Suprapubic skin (tissue), 4 donors: ENCODE results near the gene CUL5. TPM values are rescaled to one million over a fixed set of nuclear protein-coding genes. Genes with fewer than 3 reads are reported as not detected.
"Not testable (repeated sequence)": the region's sequence is repeated elsewhere in the genome, so short reads cannot be mapped to it uniquely, and the experiment has no call there.

Source experiments
- DNase-seq, 2 donors: peaks; one replicate each; pipeline ENCODE4 v3.0.0-alpha.2; 2019; ENCODE audit warnings: low spot score in 2 of 2
- H3K27ac ChIP-seq: fragments of 200-600 bp; sonication (generic); one replicate; pipeline ENCODE4 v1.5.1; 2019
- H3K27me3 ChIP-seq: fragments of 200-600 bp; sonication (generic); one replicate; pipeline ENCODE4 v1.5.1; 2019
- H3K36me3 ChIP-seq: fragments of 200-600 bp; sonication (generic); one replicate; pipeline ENCODE4 v1.5.1; 2019
- H3K4me1 ChIP-seq: fragments of 200-600 bp; sonication (generic); one replicate; pipeline ENCODE4 v1.5.1; 2019
- H3K4me3 ChIP-seq: fragments of 200-600 bp; sonication (generic); one replicate; pipeline ENCODE4 v1.5.1; 2019; ENCODE audit warnings: mild to moderate bottlenecking
- H3K9me3 ChIP-seq: fragments of 200-600 bp; sonication (generic); one replicate; pipeline ENCODE4 v1.5.1; 2019
- EP300 ChIP-seq: sonication (generic); formaldehyde crosslinking; IDR thresholded peaks from one replicate; pipeline ENCODE4 v1.6.1; 2017; ENCODE audit warnings: antibody characterized with exemption
- POLR2A ChIP-seq, 2 donors: fragments of 450-650 bp; IDR thresholded peaks; one replicate each; pipeline ENCODE4 v1.6.1; 2017; ENCODE audit warnings: antibody characterized with exemption in 2 of 2, mild to moderate bottlenecking in 2 of 2, moderate library complexity in 2 of 2
- POLR2AphosphoS5 ChIP-seq, 3 donors: sonication (generic); formaldehyde crosslinking; IDR thresholded peaks; one replicate each; pipeline ENCODE4 v1.6.1; 2017; ENCODE audit warnings: antibody characterized with exemption in 3 of 3
- WGBS: methylation state at CpG from one replicate; pipeline ENCODE4 v1.1.5; 2018; 5-methylcytosine and 5-hydroxymethylcytosine counted together
- total RNA-seq, 4 donors: library from RNA; depleted of rRNA; stranded (reverse); fragments of >200 nt; gene quantifications; one replicate each; pipeline ENCODE4 v1.1.0, GENCODE V29; 2016
- TF ChIP-seq, protein P1 (sequence below), 2 donors: fragments of 200-600 bp in 1 of 2; fragments of 450-650 bp in 1 of 2; sonication (generic) in 1 of 2; IDR thresholded peaks; one replicate each; pipeline ENCODE4 v1.5.1; 2016 to 2019; ENCODE audit warnings: antibody characterized with exemption in 2 of 2, mild to moderate bottlenecking in 1 of 2, moderate library complexity in 1 of 2

Gene CUL5
- total RNA-seq, 4 donors from 2014 or later, result 24.8 to 59.1 (median 38.4) TPM

DNA sequence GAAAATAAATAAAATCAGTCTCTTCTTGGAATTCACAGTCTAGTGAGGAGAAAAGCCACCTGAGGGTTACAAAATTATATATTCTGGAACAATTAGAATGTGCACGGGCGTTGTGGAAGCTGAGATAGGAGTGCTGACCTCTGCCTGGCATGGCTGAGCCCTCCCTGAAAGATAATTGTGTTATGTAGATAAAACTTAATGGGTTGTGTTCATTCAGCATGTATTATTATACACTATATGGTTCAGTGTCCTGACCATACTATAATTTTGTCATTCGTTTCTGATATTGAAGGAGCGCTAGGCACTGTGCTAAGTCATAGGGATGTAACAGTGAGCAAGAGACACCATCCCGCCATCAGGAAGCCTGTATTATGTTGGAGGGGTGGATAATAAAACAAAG, 116.4 kb downstream of the CUL5 start:
- H3K27me3 ChIP-seq, result no peaks in the 10 kb centered on the region
- H3K9me3 ChIP-seq, result no peaks in the 10 kb centered on the region

DNA sequence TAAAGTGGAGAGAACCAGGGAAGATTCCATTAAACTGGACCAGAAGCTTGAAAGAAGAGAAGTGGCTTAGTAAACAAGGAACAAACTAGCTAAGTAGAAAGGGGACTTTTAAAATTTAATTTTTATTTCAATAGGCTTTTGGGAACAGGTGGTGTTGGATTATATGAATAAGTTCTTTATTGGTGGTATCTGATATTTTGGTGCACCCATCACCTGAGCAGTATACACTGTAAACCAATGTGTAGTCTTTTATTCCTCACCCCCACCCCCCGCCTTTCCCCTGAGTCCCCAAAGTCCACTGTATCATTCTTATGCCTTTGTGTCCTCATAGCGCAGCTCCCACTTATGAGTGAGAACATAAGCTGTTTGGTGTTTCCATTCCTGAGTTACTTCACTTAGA, 120.1 kb downstream of the CUL5 start:
- Histone ChIP-seq H3K27ac (no peak overlapping the region), H3K27me3 (no peaks in the 10 kb centered on the region), H3K4me1 (peaks cover 8% of the 10 kb centered on the region), H3K36me3 (peaks cover 13% of the 10 kb centered on the region), H3K9me3 (no peaks in the 10 kb centered on the region), H3K4me3 (no peak overlapping the region)
- no peak for DNase-seq
- no peak for TF ChIP-seq POLR2A (IDR thresholded peaks at IDR 0.05)
- WGBS, result 98% methylated on average over 2 of the region's 2 CpGs

More for the DNA sequence above, 116.4 kb downstream of the CUL5 start:
- peaks cover 29% of the 10 kb centered on the region for H3K4me1 ChIP-seq
- H3K4me3 ChIP-seq, result no peak overlapping the region
- TF ChIP-seq, protein P1, sequence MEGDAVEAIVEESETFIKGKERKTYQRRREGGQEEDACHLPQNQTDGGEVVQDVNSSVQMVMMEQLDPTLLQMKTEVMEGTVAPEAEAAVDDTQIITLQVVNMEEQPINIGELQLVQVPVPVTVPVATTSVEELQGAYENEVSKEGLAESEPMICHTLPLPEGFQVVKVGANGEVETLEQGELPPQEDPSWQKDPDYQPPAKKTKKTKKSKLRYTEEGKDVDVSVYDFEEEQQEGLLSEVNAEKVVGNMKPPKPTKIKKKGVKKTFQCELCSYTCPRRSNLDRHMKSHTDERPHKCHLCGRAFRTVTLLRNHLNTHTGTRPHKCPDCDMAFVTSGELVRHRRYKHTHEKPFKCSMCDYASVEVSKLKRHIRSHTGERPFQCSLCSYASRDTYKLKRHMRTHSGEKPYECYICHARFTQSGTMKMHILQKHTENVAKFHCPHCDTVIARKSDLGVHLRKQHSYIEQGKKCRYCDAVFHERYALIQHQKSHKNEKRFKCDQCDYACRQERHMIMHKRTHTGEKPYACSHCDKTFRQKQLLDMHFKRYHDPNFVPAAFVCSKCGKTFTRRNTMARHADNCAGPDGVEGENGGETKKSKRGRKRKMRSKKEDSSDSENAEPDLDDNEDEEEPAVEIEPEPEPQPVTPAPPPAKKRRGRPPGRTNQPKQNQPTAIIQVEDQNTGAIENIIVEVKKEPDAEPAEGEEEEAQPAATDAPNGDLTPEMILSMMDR (IDR thresholded peaks at IDR 0.05), result no peak
- no peak for TF ChIP-seq POLR2A (IDR thresholded peaks at IDR 0.05)
- no peak for TF ChIP-seq POLR2AphosphoS5 (IDR thresholded peaks at IDR 0.05)
- no peak for TF ChIP-seq EP300
- 89% methylated on average over 5 of the region's 5 CpGs for WGBS
- DNase-seq, result no peak
- peaks cover 3% of the 10 kb centered on the region for H3K36me3 ChIP-seq
- no peak overlapping the region for H3K27ac ChIP-seq

DNA sequence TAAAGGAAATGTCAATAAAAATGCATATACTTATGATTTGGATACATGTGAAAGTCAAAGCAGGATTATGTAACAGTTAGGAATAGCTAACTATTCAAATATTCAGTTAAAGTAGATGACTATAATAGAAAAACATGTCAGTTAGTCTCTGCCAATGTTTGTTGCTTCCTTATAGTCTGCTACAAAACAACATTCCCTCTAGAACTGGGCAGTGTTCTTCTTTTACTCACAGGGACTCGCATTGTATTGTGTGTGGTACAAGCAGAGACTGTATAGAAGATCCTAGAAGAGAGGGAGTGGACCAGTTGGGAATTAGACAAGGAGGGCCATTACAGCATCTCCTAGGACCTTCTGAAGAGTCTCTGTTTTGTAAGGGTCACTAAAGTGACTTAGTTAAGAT, 123.3 kb downstream of the CUL5 start:
- DNase-seq, result no peak
- WGBS, result 73% methylated on average over 1 of the region's 1 CpG
- no peaks in the 10 kb centered on the region for H3K9me3 ChIP-seq
- H3K4me1 ChIP-seq, result peaks cover 18% of the 10 kb centered on the region
- no peaks in the 10 kb centered on the region for H3K27me3 ChIP-seq
- H3K4me3 ChIP-seq, result no peak overlapping the region
- TF ChIP-seq POLR2A (IDR thresholded peaks at IDR 0.05) (no peak), EP300 (no peak), POLR2AphosphoS5 (IDR thresholded peaks at IDR 0.05) (no peak)
- TF ChIP-seq, protein P1 (IDR thresholded peaks at IDR 0.05), result no peak
- H3K27ac ChIP-seq, result no peak overlapping the region
- H3K36me3 ChIP-seq, result peaks cover 25% of the 10 kb centered on the region

DNA sequence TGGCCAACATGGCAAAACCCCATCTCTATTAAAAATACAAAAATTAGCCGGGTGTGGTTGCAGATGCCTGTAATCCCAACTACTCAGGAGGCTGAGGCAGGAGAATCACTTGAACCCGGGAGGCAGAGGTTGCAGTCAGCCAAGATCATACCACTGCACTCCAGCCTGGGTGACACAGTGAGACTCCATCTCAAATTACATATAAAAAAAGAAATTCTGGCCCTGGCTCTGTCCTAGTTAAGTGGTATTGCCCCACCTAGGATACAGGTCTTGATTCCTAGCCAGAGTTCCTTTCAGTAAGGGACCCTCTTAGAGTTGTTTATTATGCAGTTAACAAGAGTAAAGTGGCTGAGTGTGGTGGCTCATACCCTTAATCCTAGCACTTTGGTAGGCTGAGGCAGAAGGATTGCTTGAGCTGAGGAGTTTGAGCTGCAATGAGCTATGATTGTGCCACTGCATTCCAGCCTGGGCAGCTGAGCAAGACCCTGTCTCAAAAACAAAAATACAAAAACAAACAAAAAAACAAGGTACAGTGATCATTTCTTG, 124.4 kb downstream of the CUL5 start:
- not testable (repeated sequence) for H3K27me3 ChIP-seq, DNase-seq, H3K9me3 ChIP-seq, H3K27ac ChIP-seq, H3K4me3 ChIP-seq
- 81% methylated on average over 2 of the region's 2 CpGs for WGBS
- H3K36me3 ChIP-seq, result peaks cover 25% of the 10 kb centered on the region
- H3K4me1 ChIP-seq, result peaks cover 19% of the 10 kb centered on the region

DNA sequence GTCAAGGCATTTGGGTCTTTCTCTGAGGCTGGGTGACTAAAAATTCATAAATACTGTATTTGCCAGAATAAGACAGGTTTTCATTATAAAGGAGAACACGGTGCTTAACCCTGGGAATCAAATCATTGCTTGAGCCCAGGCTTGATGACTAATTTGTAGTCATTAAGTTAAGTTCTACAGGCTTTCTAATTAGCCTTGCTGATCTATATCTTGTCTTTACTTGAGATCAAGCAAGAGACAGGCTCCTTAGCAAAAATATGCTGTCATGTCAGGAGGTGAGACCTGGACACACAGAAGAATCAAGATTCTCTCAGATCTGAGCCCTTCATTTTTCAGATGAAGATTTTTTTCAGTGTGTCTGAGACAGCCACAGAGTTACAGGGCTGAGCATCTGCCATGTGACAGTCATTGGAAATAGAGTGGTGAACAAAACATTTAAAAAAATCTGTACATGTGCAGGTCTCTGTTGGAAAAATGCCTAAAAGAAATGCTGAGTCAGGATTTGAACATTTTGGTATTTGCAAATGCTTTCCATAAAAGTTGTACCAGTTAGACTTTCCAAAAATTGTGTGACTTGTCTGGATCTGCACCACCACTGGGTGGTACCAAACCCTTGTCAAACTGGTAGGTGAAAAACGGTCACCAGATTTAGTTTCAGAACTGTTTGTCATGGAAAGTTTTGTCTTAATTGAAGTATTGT, 127.3 kb downstream of the CUL5 start:
- DNase-seq, result no peak
- Histone ChIP-seq H3K9me3 (no peaks in the 10 kb centered on the region), H3K4me1 (peaks cover 19% of the 10 kb centered on the region), H3K4me3 (no peak overlapping the region), H3K27ac (no peak overlapping the region), H3K27me3 (no peaks in the 10 kb centered on the region), H3K36me3 (peaks cover 45% of the 10 kb centered on the region)
- no peak for TF ChIP-seq POLR2AphosphoS5 (IDR thresholded peaks at IDR 0.05)
- TF ChIP-seq POLR2A (IDR thresholded peaks at IDR 0.05), result no peak
- TF ChIP-seq EP300, result no peak
- TF ChIP-seq, protein P1 (IDR thresholded peaks at IDR 0.05), result no peak
- 32% methylated on average over 2 of the region's 2 CpGs for WGBS

DNA sequence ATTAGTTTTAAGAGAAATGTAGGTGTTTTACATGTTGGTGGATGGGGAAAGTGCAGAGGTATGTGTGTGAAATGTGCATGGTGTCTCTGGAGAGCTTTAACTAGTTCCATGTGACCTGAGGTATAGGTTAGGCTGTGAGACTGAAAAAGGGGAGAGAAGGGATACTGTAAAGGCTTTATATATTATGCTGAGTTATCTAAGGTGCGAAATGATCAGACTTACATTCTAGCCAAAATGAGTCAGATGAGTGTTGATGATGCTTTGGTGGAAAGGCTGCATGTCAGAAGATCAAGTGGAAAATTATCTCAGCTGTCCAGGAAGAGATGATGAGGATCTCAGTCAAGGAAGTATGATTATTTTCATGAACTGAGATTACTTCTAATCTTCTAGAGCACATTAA, 128.5 kb downstream of the CUL5 start:
- Histone ChIP-seq H3K9me3 (no peaks in the 10 kb centered on the region), H3K4me3 (no peak overlapping the region), H3K36me3 (peaks cover 58% of the 10 kb centered on the region), H3K27ac (no peak overlapping the region), H3K4me1 (peaks cover 19% of the 10 kb centered on the region), H3K27me3 (no peaks in the 10 kb centered on the region)
- TF ChIP-seq, protein P1 (IDR thresholded peaks at IDR 0.05), result no peak
- TF ChIP-seq POLR2A (IDR thresholded peaks at IDR 0.05) (no peak), EP300 (no peak), POLR2AphosphoS5 (IDR thresholded peaks at IDR 0.05) (no peak)
- no peak for DNase-seq
- 91% methylated on average over 1 of the region's 1 CpG for WGBS
